ENCODE results near the gene IDNK. TPM values are rescaled to one million over a fixed set of nuclear protein-coding genes. Genes with fewer than 3 reads are reported as not detected.

IDNK gene
- total and polyA plus RNA-seq, 2 of the 8 experiments (the other 6 are each of a cell fraction or from before 2014, with no cell fraction given): 0.29 to 0.48 TPM

Small RNAs within 50 kb of the gene (small RNA-seq; reads per million reads assigned to genes)
- gene RNU4-15P (ENCODE audit: insufficient read depth): not detected

Other genes with a start within 250 kb of the IDNK start
- gene FRMD3, start 84.7 kb upstream of the IDNK start, total RNA-seq (2021; fragmentation: NEBNext Ultra II Directional; extraction: Animal tissue kit (Norgen Biotek cat#: 25700)): 1.3 and 1.4 TPM in 2 replicates
- gene FRMD3, start 84.7 kb upstream of the IDNK start, polyA plus RNA-seq (2011; rRNA removed): 0.15 and 0.25 TPM in 2 replicates
- gene UBQLN1, start 84.8 kb downstream of the IDNK start, total RNA-seq (2021; fragmentation: NEBNext Ultra II Directional; extraction: Animal tissue kit (Norgen Biotek cat#: 25700)): 101 and 105 TPM in 2 replicates
- 49.8 and 62.4 TPM in 2 replicates for gene UBQLN1, start 84.8 kb downstream of the IDNK start, polyA plus RNA-seq (2011; rRNA removed)
- 5.3 and 5.7 TPM in 2 replicates for gene GKAP1, start 194.6 kb downstream of the IDNK start, total RNA-seq (2021; fragmentation: NEBNext Ultra II Directional; extraction: Animal tissue kit (Norgen Biotek cat#: 25700))
- 0.69 and 0.97 TPM in 2 replicates for gene GKAP1, start 194.6 kb downstream of the IDNK start, polyA plus RNA-seq (2011; rRNA removed)

Data from H1 (cell line).